GM13976 (cell line): ENCODE results near the gene DNAJB7.
A peak's percentile ranks its signal among the peaks of the same experiment; 100 is the strongest.

Experiments
- DNase-seq: peaks from one replicate; pipeline ENCODE4 v3.0.0; 2012; ENCODE audit warnings: low spot score
- CTCF ChIP-seq: IDR thresholded peaks from 2 replicates; pipeline ENCODE4 v1.5.1; 2012; ENCODE audit warnings: borderline replicate concordance, mild to moderate bottlenecking; ENCODE audit not compliant: insufficient read depth; ENCODE audit errors: extremely low read depth, missing control alignments, control extremely low read depth
- in situ Hi-C: fragments of 300-500 bp; cut with MboI; formaldehyde crosslinking; loops from one replicate; pipeline ENCODE4 v1.12.0; 2022; ENCODE audit warnings: low sequenced_read_pairs, mixed read lengths, inconsistent platforms; ENCODE audit not compliant: unreplicated experiment

The DNAJB7 gene

GRCh38 chr22:40823426-40823825, 38.5 kb downstream of the DNAJB7 start:
- DNase-seq: no peak
- in situ Hi-C loops: loop anchor here (25.0 kb wide), 1 partner anchor 111 kb away; no protein-coding TSS in a partner anchor
- no peak for TF ChIP-seq CTCF

GRCh38 chr22:40819599-40820140, 42.2 kb downstream of the DNAJB7 start:
- in situ Hi-C loops: loop anchor here (25.0 kb wide), 1 partner anchor 107 kb away; no protein-coding TSS in a partner anchor
- no peak for TF ChIP-seq CTCF
- DNase-seq: no peak

GRCh38 chr22:40818747-40819598, 42.9 kb downstream of the DNAJB7 start, which contains the start of gene SLC25A17:
Gene SLC25A17 (minus strand): TSS chr22:40819346. CDS start chr22:40819248, 98 bp downstream.
- peak; percentile 98 for DNase-seq
- in situ Hi-C loops: loop anchor here (25.0 kb wide), 1 partner anchor 107 kb away; no protein-coding TSS in a partner anchor

GRCh38 chr22:40818192-40818746, 43.6 kb downstream of the DNAJB7 start:
- DNase-seq: no peak
- in situ Hi-C loops: loop anchor here (25.0 kb wide), 1 partner anchor 106 kb away; no protein-coding TSS in a partner anchor
- no peak for TF ChIP-seq CTCF

More at GRCh38 chr22:40818747-40819598, 42.9 kb downstream of the DNAJB7 start, which contains the start of gene SLC25A17:
- TF ChIP-seq CTCF: peak; percentile 14

- no peak for TF ChIP-seq CTCF
- peak; percentile 47 for DNase-seq
- in situ Hi-C loops: loop anchor here (25.0 kb wide), 1 partner anchor 105 kb away; no protein-coding TSS in a partner anchor
These were observed 44.2 kb downstream of the DNAJB7 start for GRCh38 chr22:40817737-40818136.

GRCh38 chr22:40813912-40814315, 48.0 kb downstream of the DNAJB7 start:
- no peak for TF ChIP-seq CTCF
- DNase-seq: no peak
- in situ Hi-C loops: loop anchor here (25.0 kb wide), 1 partner anchor 102 kb away; no protein-coding TSS in a partner anchor
